ENCODE data around the gene ACAP2.

The ACAP2 gene

DNA sequence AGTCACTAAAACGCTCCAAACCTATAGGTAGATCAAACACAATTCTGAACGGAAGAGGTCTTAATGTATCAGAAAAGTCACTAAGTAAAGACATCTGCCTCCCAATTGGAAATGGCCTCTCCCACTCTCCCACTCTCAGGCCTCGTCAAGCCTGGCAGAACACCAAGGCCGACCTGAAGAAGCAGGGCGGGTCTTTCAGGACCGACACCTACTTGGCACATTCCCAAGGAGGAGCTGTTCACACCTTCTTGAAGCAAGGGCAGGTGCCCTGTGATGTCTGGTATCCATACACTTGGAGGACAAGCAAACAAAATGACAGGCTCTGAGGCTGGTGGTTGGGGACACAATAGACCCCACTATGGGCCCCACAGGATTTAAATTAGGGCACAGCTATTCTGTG, 201.9 kb downstream of the ACAP2 start:
- Histone ChIP-seq H3K27ac (ENCODE audit: poor library complexity, severe bottlenecking) (no peak overlapping the region), H3K4me1 (ENCODE audit: insufficient read depth, poor library complexity, severe bottlenecking) (peaks cover 7% of the 10 kb centered on the region), H3K36me3 (ENCODE audit: low read depth) (no peaks in the 10 kb centered on the region), H3K9me3 (ENCODE audit: severe bottlenecking) (no peaks in the 10 kb centered on the region), H3K27me3 (ENCODE audit: insufficient read depth, poor library complexity, severe bottlenecking) (no peaks in the 10 kb centered on the region), H3K4me3 (ENCODE audit: severe bottlenecking) (no peak overlapping the region)
- ATAC-seq (ENCODE audit: low read depth) (no peak), DNase-seq (ENCODE audit: low spot score) (no peak)
- TF ChIP-seq, protein P1, sequence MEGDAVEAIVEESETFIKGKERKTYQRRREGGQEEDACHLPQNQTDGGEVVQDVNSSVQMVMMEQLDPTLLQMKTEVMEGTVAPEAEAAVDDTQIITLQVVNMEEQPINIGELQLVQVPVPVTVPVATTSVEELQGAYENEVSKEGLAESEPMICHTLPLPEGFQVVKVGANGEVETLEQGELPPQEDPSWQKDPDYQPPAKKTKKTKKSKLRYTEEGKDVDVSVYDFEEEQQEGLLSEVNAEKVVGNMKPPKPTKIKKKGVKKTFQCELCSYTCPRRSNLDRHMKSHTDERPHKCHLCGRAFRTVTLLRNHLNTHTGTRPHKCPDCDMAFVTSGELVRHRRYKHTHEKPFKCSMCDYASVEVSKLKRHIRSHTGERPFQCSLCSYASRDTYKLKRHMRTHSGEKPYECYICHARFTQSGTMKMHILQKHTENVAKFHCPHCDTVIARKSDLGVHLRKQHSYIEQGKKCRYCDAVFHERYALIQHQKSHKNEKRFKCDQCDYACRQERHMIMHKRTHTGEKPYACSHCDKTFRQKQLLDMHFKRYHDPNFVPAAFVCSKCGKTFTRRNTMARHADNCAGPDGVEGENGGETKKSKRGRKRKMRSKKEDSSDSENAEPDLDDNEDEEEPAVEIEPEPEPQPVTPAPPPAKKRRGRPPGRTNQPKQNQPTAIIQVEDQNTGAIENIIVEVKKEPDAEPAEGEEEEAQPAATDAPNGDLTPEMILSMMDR (IDR thresholded peaks at IDR 0.05; ENCODE audit: poor library complexity, severe bottlenecking) = no peak

DNA sequence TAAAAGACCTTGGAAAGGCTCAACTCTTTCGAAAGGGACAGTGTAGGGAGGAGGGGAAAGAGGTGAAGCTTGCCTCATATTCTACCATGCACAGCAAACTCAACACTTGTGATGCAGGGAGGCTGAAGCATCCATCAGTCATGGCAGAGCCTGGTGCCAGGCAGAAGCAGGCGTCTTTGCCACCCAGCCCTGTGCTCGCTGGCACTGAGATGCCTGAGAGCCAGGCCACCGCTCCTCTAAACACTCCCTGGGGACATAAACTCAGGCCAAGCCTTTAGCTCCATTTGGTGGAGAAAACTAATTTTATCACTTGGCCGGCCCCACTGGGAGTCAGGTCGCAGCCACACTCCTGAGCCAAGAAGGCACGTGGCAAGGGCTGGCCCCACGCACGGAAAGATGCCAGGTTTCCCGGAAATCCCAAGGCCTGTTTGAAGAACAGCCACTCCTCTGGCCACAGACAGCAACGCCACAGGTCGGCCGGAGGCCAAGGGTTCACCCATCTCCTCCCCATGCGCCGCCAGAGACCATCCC, 202.6 kb downstream of the ACAP2 start:
- H3K27ac ChIP-seq (ENCODE audit: poor library complexity, severe bottlenecking) = no peak overlapping the region
- no peak for DNase-seq (ENCODE audit: low spot score)
- no peak for ATAC-seq (ENCODE audit: low read depth)
- H3K9me3 ChIP-seq (ENCODE audit: severe bottlenecking) = no peaks in the 10 kb centered on the region
- no peak overlapping the region for H3K4me3 ChIP-seq (ENCODE audit: severe bottlenecking)
- no peaks in the 10 kb centered on the region for H3K36me3 ChIP-seq (ENCODE audit: low read depth)
- TF ChIP-seq, protein P1 (IDR thresholded peaks at IDR 0.05; ENCODE audit: poor library complexity, severe bottlenecking) = no peak
- peaks cover 7% of the 10 kb centered on the region for H3K4me1 ChIP-seq (ENCODE audit: insufficient read depth, poor library complexity, severe bottlenecking)
- H3K27me3 ChIP-seq (ENCODE audit: insufficient read depth, poor library complexity, severe bottlenecking) = no peaks in the 10 kb centered on the region

DNA sequence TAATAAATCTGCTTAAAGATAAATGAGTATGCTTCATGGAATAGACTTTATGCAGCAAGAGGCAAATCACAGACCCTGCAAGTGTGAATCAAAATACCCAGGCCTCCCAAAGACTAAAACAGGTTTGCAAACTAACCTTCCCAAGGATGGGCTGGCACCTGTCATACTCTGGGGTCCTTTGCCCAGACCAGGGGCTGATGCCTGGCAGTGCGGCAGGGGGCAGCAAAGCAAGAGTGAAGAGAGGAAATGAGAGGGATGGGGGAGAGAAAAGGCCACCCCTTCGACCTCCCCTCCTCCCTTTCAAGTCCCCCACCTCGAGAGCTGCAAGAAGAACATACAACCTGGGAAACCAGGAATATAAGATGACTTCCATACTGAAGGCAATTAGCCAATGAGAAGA, 203.7 kb downstream of the ACAP2 start:
- Histone ChIP-seq H3K9me3 (ENCODE audit: severe bottlenecking) (no peaks in the 10 kb centered on the region), H3K4me1 (ENCODE audit: insufficient read depth, poor library complexity, severe bottlenecking) (peaks cover 7% of the 10 kb centered on the region), H3K27ac (ENCODE audit: poor library complexity, severe bottlenecking) (no peak overlapping the region), H3K27me3 (ENCODE audit: insufficient read depth, poor library complexity, severe bottlenecking) (no peaks in the 10 kb centered on the region), H3K36me3 (ENCODE audit: low read depth) (no peaks in the 10 kb centered on the region), H3K4me3 (ENCODE audit: severe bottlenecking) (no peak overlapping the region)
- DNase-seq (ENCODE audit: low spot score) (no peak), ATAC-seq (ENCODE audit: low read depth) (no peak)
- TF ChIP-seq, protein P1 (IDR thresholded peaks at IDR 0.05; ENCODE audit: poor library complexity, severe bottlenecking) = no peak

DNA sequence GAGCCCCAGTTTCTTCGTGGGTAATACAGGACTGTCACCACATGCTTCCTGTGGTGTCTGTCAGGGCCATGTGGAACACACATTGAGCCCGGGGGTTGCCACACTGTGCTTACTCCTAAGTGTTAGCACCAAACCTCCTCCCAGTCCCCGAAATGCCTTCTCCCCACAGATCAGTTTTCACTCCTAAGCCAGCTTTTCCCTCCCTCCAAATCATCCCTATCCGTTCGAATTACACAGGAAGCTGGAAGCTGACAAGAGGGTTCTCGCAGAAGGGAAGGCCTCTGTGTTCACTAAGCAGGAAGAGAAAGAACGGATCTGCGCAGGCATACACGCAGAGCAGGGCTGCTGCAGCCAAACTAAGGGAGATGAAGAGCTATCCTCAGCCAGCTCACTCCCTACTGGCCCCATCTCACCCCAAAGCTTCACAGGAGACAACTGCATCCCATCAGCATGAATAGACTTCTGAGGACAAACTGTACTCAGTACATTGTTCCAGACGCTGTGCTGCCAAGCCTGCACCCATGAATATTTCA, 204.2 kb downstream of the ACAP2 start:
- Histone ChIP-seq H3K4me1 (ENCODE audit: insufficient read depth, poor library complexity, severe bottlenecking) (peaks cover 7% of the 10 kb centered on the region), H3K36me3 (ENCODE audit: low read depth) (no peaks in the 10 kb centered on the region), H3K4me3 (ENCODE audit: severe bottlenecking) (no peak overlapping the region), H3K27ac (ENCODE audit: poor library complexity, severe bottlenecking) (no peak overlapping the region), H3K9me3 (ENCODE audit: severe bottlenecking) (no peaks in the 10 kb centered on the region), H3K27me3 (ENCODE audit: insufficient read depth, poor library complexity, severe bottlenecking) (no peaks in the 10 kb centered on the region)
- TF ChIP-seq, protein P1 (IDR thresholded peaks at IDR 0.05; ENCODE audit: poor library complexity, severe bottlenecking) = no peak
- ATAC-seq (ENCODE audit: low read depth) (no peak), DNase-seq (ENCODE audit: low spot score) (no peak)

DNA sequence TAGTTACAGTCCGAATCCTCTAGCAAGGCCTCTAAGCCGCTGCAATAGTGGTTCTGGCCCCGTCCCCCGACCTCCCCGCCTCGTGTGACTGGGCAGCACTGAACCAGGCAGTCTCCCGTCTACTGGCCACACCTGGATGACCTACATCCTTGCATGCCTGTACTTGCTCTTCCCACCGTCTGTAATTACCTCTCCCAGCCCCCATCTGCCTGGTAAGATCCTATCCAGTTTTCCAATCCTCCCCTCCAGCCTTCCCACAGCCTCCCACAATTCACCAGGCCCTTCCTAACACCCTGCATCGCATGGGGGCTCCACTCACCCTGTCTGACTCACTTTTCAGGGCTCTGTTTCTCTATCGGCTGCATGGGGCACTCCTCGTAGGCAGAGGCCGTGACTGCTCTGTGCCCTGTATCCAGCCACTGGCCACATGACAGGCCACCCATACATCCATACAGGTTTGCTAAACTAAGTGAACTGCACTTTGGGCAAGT, 204.7 kb downstream of the ACAP2 start:
- Histone ChIP-seq H3K9me3 (ENCODE audit: severe bottlenecking) (no peaks in the 10 kb centered on the region), H3K4me1 (ENCODE audit: insufficient read depth, poor library complexity, severe bottlenecking) (peaks cover 7% of the 10 kb centered on the region), H3K36me3 (ENCODE audit: low read depth) (no peaks in the 10 kb centered on the region), H3K4me3 (ENCODE audit: severe bottlenecking) (no peak overlapping the region), H3K27me3 (ENCODE audit: insufficient read depth, poor library complexity, severe bottlenecking) (no peaks in the 10 kb centered on the region), H3K27ac (ENCODE audit: poor library complexity, severe bottlenecking) (no peak overlapping the region)
- peak; percentile 31; the same call in 1 of the 3 replicates for ATAC-seq (ENCODE audit: low read depth)
- no peak for DNase-seq (ENCODE audit: low spot score)
- TF ChIP-seq, protein P1 (IDR thresholded peaks at IDR 0.05; ENCODE audit: poor library complexity, severe bottlenecking) = no peak

Measured in RWPE2 (cell line).